Activated T-helper 2 cell treated with anti-CD3 and anti-CD28 coated beads, Interferon-gamma antibody, Interleukin-2, Interleukin-4, amounts not matched to agents 10 μg/mL and 5 μg/mL and 100 μg/mL, durations not matched to agents 14 hours and 24 hours and 36 hours (primary cell): ENCODE results near the gene CCDC126. TPM values are rescaled to one million over a fixed set of nuclear protein-coding genes. Genes with fewer than 3 reads are reported as not detected.
"Not testable (repeated sequence)": the region's sequence is repeated elsewhere in the genome, so short reads cannot be mapped to it uniquely, and the experiment has no call there.

ENCODE experiments used
- DNase-seq: peaks from one replicate; pipeline ENCODE4 v3.0.0; 2021; ENCODE audit warnings: low spot score
- H3K27ac Mint-ChIP-seq: one replicate; pipeline ENCODE4 v1.8.0; 2021; ENCODE audit warnings: mixed read lengths
- H3K27me3 Mint-ChIP-seq: one replicate; pipeline ENCODE4 v1.8.0; 2021; ENCODE audit warnings: low read depth, mixed read lengths
- H3K36me3 Mint-ChIP-seq: one replicate; pipeline ENCODE4 v1.8.0; 2021; ENCODE audit warnings: low read depth, mixed read lengths
- H3K4me1 Mint-ChIP-seq: one replicate; pipeline ENCODE4 v1.8.0; 2021; ENCODE audit warnings: low read depth, mixed read lengths
- H3K4me3 Mint-ChIP-seq: one replicate; pipeline ENCODE4 v1.8.0; 2021; ENCODE audit warnings: low read depth, mild to moderate bottlenecking, moderate library complexity, mixed read lengths
- H3K9me3 Mint-ChIP-seq: one replicate; pipeline ENCODE4 v1.8.0; 2021; ENCODE audit warnings: mixed read lengths
- intact Hi-C: fragments of 100-400 bp; cut with micrococcal nuclease; formaldehyde crosslinking; loops from one replicate; pipeline ENCODE4 v1.15.1; 2023
- total RNA-seq: library from RNA; stranded (reverse); gene quantifications from 2 replicates; pipeline ENCODE4 v1.2.3, GENCODE V29; 2022

CCDC126 gene
- total RNA-seq, 1 donor from 2014 or later = 6.3 TPM

GRCh38 chr7:23654508-23654907 lies 57.3 kb downstream of the CCDC126 start:
- no peaks in the 10 kb centered on the region for H3K4me1 Mint-ChIP-seq
- no peaks in the 10 kb centered on the region for H3K36me3 Mint-ChIP-seq
- no peak overlapping the region for H3K4me3 Mint-ChIP-seq
- no peak for DNase-seq
- peaks cover 29% of the 10 kb centered on the region for H3K9me3 Mint-ChIP-seq
- intact Hi-C loops = no loop called here
- no peak overlapping the region for H3K27ac Mint-ChIP-seq
- H3K27me3 Mint-ChIP-seq = no peaks in the 10 kb centered on the region

GRCh38 chr7:23655433-23655832 lies 58.3 kb downstream of the CCDC126 start:
- Mint-ChIP-seq H3K9me3 (peaks cover 29% of the 10 kb centered on the region), H3K27me3 (no peaks in the 10 kb centered on the region), H3K4me3 (no peak overlapping the region), H3K4me1 (no peaks in the 10 kb centered on the region), H3K27ac (no peak overlapping the region), H3K36me3 (no peaks in the 10 kb centered on the region)
- DNase-seq = no peak
- intact Hi-C loops = no loop called here

GRCh38 chr7:23658831-23659427 lies 61.7 kb downstream of the CCDC126 start:
- Mint-ChIP-seq H3K4me1 (no peaks in the 10 kb centered on the region), H3K27ac (no peak overlapping the region), H3K27me3 (no peaks in the 10 kb centered on the region), H3K9me3 (peaks cover 19% of the 10 kb centered on the region), H3K36me3 (no peaks in the 10 kb centered on the region), H3K4me3 (no peak overlapping the region)
- intact Hi-C loops = no loop called here
- DNase-seq = no peak

GRCh38 chr7:23661385-23661784 lies 64.2 kb downstream of the CCDC126 start:
- intact Hi-C loops = no loop called here
- Mint-ChIP-seq H3K4me1 (no peaks in the 10 kb centered on the region), H3K27me3 (no peaks in the 10 kb centered on the region), H3K9me3 (peaks cover 8% of the 10 kb centered on the region), H3K27ac (no peak overlapping the region), H3K36me3 (no peaks in the 10 kb centered on the region), H3K4me3 (no peak overlapping the region)
- no peak for DNase-seq

GRCh38 chr7:23662124-23662983 lies 65.2 kb downstream of the CCDC126 start:
- Mint-ChIP-seq H3K4me3 (no peak overlapping the region), H3K27ac (no peak overlapping the region), H3K4me1 (no peaks in the 10 kb centered on the region), H3K9me3 (peaks cover 8% of the 10 kb centered on the region), H3K27me3 (no peaks in the 10 kb centered on the region), H3K36me3 (no peaks in the 10 kb centered on the region)
- no peak for DNase-seq
- intact Hi-C loops = no loop called here

- H3K27me3 Mint-ChIP-seq = no peaks in the 10 kb centered on the region
- intact Hi-C loops = no loop called here
- no peak overlapping the region for H3K4me3 Mint-ChIP-seq
- no peaks in the 10 kb centered on the region for H3K36me3 Mint-ChIP-seq
- H3K9me3 Mint-ChIP-seq = peaks cover 8% of the 10 kb centered on the region
- DNase-seq = no peak
- no peak overlapping the region for H3K27ac Mint-ChIP-seq
- no peaks in the 10 kb centered on the region for H3K4me1 Mint-ChIP-seq
Observed at GRCh38 chr7:23662984-23663313, 65.8 kb downstream of the CCDC126 start.

- H3K4me3 Mint-ChIP-seq = no peak overlapping the region
- H3K27me3 Mint-ChIP-seq = no peaks in the 10 kb centered on the region
- no peaks in the 10 kb centered on the region for H3K4me1 Mint-ChIP-seq
- H3K36me3 Mint-ChIP-seq = no peaks in the 10 kb centered on the region
- no peaks in the 10 kb centered on the region for H3K9me3 Mint-ChIP-seq
- intact Hi-C loops = no loop called here
- no peak for DNase-seq
- H3K27ac Mint-ChIP-seq = no peak overlapping the region
Observed at GRCh38 chr7:23664122-23664521, 66.9 kb downstream of the CCDC126 start.

- intact Hi-C loops = no loop called here
- peaks cover 30% of the 10 kb centered on the region for H3K27me3 Mint-ChIP-seq
- H3K4me1 Mint-ChIP-seq = peaks cover 2% of the 10 kb centered on the region
- no peak overlapping the region for H3K4me3 Mint-ChIP-seq
- H3K36me3 Mint-ChIP-seq = no peaks in the 10 kb centered on the region
- no peak overlapping the region for H3K27ac Mint-ChIP-seq
- no peaks in the 10 kb centered on the region for H3K9me3 Mint-ChIP-seq
- no peak for DNase-seq
Observed at GRCh38 chr7:23672033-23672432, 74.9 kb downstream of the CCDC126 start.

GRCh38 chr7:23679898-23680413 lies 82.8 kb downstream of the CCDC126 start, which contains the start of gene FAM221A:
FAM221A (plus strand) TSS chr7:23680199; CDS start chr7:23680219, 20 bp downstream.
- Mint-ChIP-seq H3K27ac (peak within 1 kb of the TSS; percentile 55), H3K9me3 (peaks cover 6% of the 10 kb centered on the region), H3K4me1 (peaks cover 6% of the 10 kb centered on the region), H3K36me3 (no peaks in the 10 kb centered on the region), H3K4me3 (peak within 1 kb of the TSS; percentile 85), H3K27me3 (peaks cover 22% of the 10 kb centered on the region)
- intact Hi-C loops = loop anchor here (1.0 kb wide), 1 partner anchor 85 kb away; no protein-coding TSS in a partner anchor
- peak; percentile 66 for DNase-seq

- peaks cover 6% of the 10 kb centered on the region for H3K9me3 Mint-ChIP-seq
- H3K4me3 Mint-ChIP-seq = peak overlapping the region; percentile 85
- H3K27me3 Mint-ChIP-seq = peaks cover 14% of the 10 kb centered on the region
- peaks cover 6% of the 10 kb centered on the region for H3K4me1 Mint-ChIP-seq
- intact Hi-C loops = loop anchor here (1.0 kb wide), 1 partner anchor 85 kb away; no protein-coding TSS in a partner anchor
- peak; percentile 13 for DNase-seq
- H3K27ac Mint-ChIP-seq = no peak overlapping the region
- no peaks in the 10 kb centered on the region for H3K36me3 Mint-ChIP-seq
Observed at GRCh38 chr7:23680414-23681405, 83.5 kb downstream of the CCDC126 start.

- DNase-seq, H3K4me1 Mint-ChIP-seq, H3K27ac Mint-ChIP-seq, H3K36me3 Mint-ChIP-seq, H3K27me3 Mint-ChIP-seq, intact Hi-C loops, H3K9me3 Mint-ChIP-seq, H3K4me3 Mint-ChIP-seq: not testable (repeated sequence)
Observed at GRCh38 chr7:23684041-23684440, 86.9 kb downstream of the CCDC126 start.

GRCh38 chr7:23685731-23686130 lies 88.5 kb downstream of the CCDC126 start:
- Mint-ChIP-seq H3K4me3 (no peak overlapping the region), H3K27ac (no peak overlapping the region), H3K9me3 (no peaks in the 10 kb centered on the region), H3K4me1 (peaks cover 3% of the 10 kb centered on the region), H3K36me3 (peaks cover under 1% of the 10 kb centered on the region), H3K27me3 (no peaks in the 10 kb centered on the region)
- intact Hi-C loops = no loop called here
- no peak for DNase-seq
